IMR-90 (cell line): ENCODE measurements around the gene PLCB4. TPM values are rescaled to one million over a fixed set of nuclear protein-coding genes. Genes with fewer than 3 reads are reported as not detected.

Experiments
- ATAC-seq: fragments of 200-7000 bp; cut with Tn5 transposase; 2 replicates; pipeline ENCODE4 v1.9.1; 2020; ENCODE audit warnings: low read depth, mild to moderate bottlenecking, moderate library complexity
- BruUV-seq: library from RNA; stranded (reverse); fragments of 400-500 nt; replicated peaks from 2 replicates; lab custom pipeline; 2021; lab: Mats Ljungman, UMichigan
- CTCF ChIA-PET: fragments of 300-600 bp; formaldehyde crosslinking; extraction: SDS; loops from one replicate; lab custom pipeline; 2021; ENCODE audit warnings: antibody characterized with exemption; lab: Yijun Ruan, JAX
- POLR2A ChIA-PET: fragments of 300-600 bp; sonication (Branson Sonifier 250); formaldehyde crosslinking; loops from one replicate; lab custom pipeline; 2022; ENCODE audit warnings: antibody characterized with exemption; ENCODE audit not compliant: unreplicated experiment; lab: Charles Lee
- DNase-seq: peaks from one replicate; pipeline ENCODE4 v3.0.0; 2013
- H2AFZ ChIP-seq: replicated peaks from 2 replicates; pipeline ENCODE3; 2013; ENCODE audit warnings: low read length, mild to moderate bottlenecking; ENCODE audit not compliant: poor library complexity
- H2AK5ac ChIP-seq: 2 replicates; pipeline ENCODE4 v1.6.1; 2013; ENCODE audit warnings: low read depth, low read length, inconsistent platforms
- H2AK9ac ChIP-seq: replicated peaks from 2 replicates; pipeline ENCODE3; 2013; ENCODE audit warnings: mild to moderate bottlenecking, low read depth, low read length, moderate library complexity; ENCODE audit not compliant: poor library complexity
- H2BK120ac ChIP-seq: 2 replicates; pipeline ENCODE4 v1.6.1; 2013; ENCODE audit warnings: low read depth, low read length, inconsistent platforms
- H2BK15ac ChIP-seq: 3 replicates; pipeline ENCODE4 v1.6.1; 2013; ENCODE audit warnings: low read depth, low read length, inconsistent platforms
- H2BK20ac ChIP-seq: 2 replicates; pipeline ENCODE4 v1.6.1; 2013; ENCODE audit warnings: low read depth, mild to moderate bottlenecking, inconsistent platforms, low read length, moderate library complexity
- H2BK5ac ChIP-seq: 2 replicates; pipeline ENCODE4 v1.6.1; 2013; ENCODE audit warnings: mild to moderate bottlenecking, low read depth, low read length, inconsistent platforms; ENCODE audit not compliant: poor library complexity, severe bottlenecking
- H3K14ac ChIP-seq: replicated peaks from 2 replicates; pipeline ENCODE4 v1.6.1; 2013; ENCODE audit warnings: low read depth, low read length, inconsistent platforms
- H3K18ac ChIP-seq: 2 replicates; pipeline ENCODE4 v1.6.1; 2013; ENCODE audit warnings: low read depth, low read length, control low read depth
- H3K23ac ChIP-seq: 2 replicates; pipeline ENCODE4 v1.6.1; 2013; ENCODE audit warnings: low read depth, low read length, inconsistent platforms
- H3K27ac ChIP-seq: 2 replicates; pipeline ENCODE4 v1.5.1; 2013; ENCODE audit warnings: mild to moderate bottlenecking, control low read depth, low read length; ENCODE audit not compliant: insufficient read depth
- H3K27me3 ChIP-seq: 2 replicates; pipeline ENCODE4 v1.6.1; 2013; ENCODE audit warnings: low read length; ENCODE audit not compliant: control insufficient read depth, insufficient read depth
- H3K36me3 ChIP-seq: 2 replicates; pipeline ENCODE4 v1.6.1; 2013; ENCODE audit warnings: low read length, mixed read lengths; ENCODE audit not compliant: control insufficient read depth, insufficient read depth
- H3K4ac ChIP-seq: 2 replicates; pipeline ENCODE4 v1.6.1; 2013; ENCODE audit warnings: low read depth, low read length, inconsistent platforms
- H3K4me1 ChIP-seq: 2 replicates; pipeline ENCODE4 v1.6.1; 2013; ENCODE audit warnings: low read length, mixed read lengths; ENCODE audit not compliant: control insufficient read depth, insufficient read depth
- H3K4me2 ChIP-seq: 2 replicates; pipeline ENCODE4 v1.6.1; 2013; ENCODE audit warnings: low read depth, mild to moderate bottlenecking, control low read depth, low read length, moderate library complexity
- H3K4me3 ChIP-seq: 2 replicates; pipeline ENCODE4 v1.5.1; 2013; ENCODE audit warnings: low read depth, mild to moderate bottlenecking, control low read depth, low read length, moderate library complexity; ENCODE audit not compliant: insufficient read depth
- H3K56ac ChIP-seq: 2 replicates; pipeline ENCODE4 v1.6.1; 2013; ENCODE audit warnings: low read length, inconsistent platforms; ENCODE audit not compliant: insufficient read depth; ENCODE audit errors: extremely low read depth
- H3K79me1 ChIP-seq, 2 experiments: 2 replicates each; pipeline ENCODE4 v1.6.1; 2013; ENCODE audit warnings: low read length in 2 of 2, inconsistent platforms in 1 of 2, low read depth in 1 of 2
- H3K9ac ChIP-seq: 2 replicates; pipeline ENCODE4 v1.6.1; 2013; ENCODE audit warnings: low read depth, low read length, control low read depth
- H3K9me1 ChIP-seq: 2 replicates; pipeline ENCODE4 v1.6.1; 2013; ENCODE audit warnings: low read length, inconsistent platforms; ENCODE audit not compliant: insufficient read depth
- H3K9me3 ChIP-seq: 2 replicates; pipeline ENCODE4 v1.6.1; 2013; ENCODE audit warnings: low read length; ENCODE audit not compliant: control insufficient read depth, insufficient read depth
- H4K20me1 ChIP-seq: 2 replicates; pipeline ENCODE4 v1.6.1; 2013; ENCODE audit warnings: low read length, inconsistent platforms; ENCODE audit not compliant: insufficient read depth
- H4K5ac ChIP-seq: 2 replicates; pipeline ENCODE4 v1.6.1; 2013; ENCODE audit warnings: mild to moderate bottlenecking, low read depth, low read length, control low read depth
- H4K8ac ChIP-seq, 2 experiments: 2 replicates each; pipeline ENCODE4 v1.6.1; 2013; ENCODE audit warnings: low read depth in 2 of 2, low read length in 2 of 2, control low read depth in 1 of 2, inconsistent platforms in 1 of 2
- H4K91ac ChIP-seq: 2 replicates; pipeline ENCODE4 v1.6.1; 2013; ENCODE audit warnings: low read depth, low read length, inconsistent platforms; ENCODE audit not compliant: insufficient read depth
- USF2 ChIP-seq: fragments of 150-350 bp; IDR thresholded peaks from 2 replicates; pipeline ENCODE4 v1.6.1; 2017; ENCODE audit warnings: mild to moderate bottlenecking, antibody characterized with exemption, low read length, low read depth
- WGBS, 2 experiments: methylation state at CpG; one replicate each; pipeline versions ENCODE4 v1.1.5 to v1.1.7; 2013; ENCODE audit warnings: missing lambda C conversion rate in 2 of 2; ENCODE audit not compliant: insufficient read length in 1 of 2; ENCODE audit errors: extremely low coverage in 2 of 2; 5-methylcytosine and 5-hydroxymethylcytosine counted together
- dilution Hi-C: fragments of 300-500 bp; cut with HindIII; formaldehyde crosslinking; loops from one replicate; pipeline ENCODE4 v1.14.3; 2018; ENCODE audit warnings: low sequenced_read_pairs; ENCODE audit not compliant: unreplicated experiment
- in situ Hi-C: fragments of 300-500 bp; cut with MboI; formaldehyde crosslinking; loops from 3 replicates; pipeline ENCODE4 v1.14.3; 2019; ENCODE audit warnings: low sequenced_read_pairs, inconsistent platforms, mixed read lengths
- intact Hi-C: fragments of 100-400 bp; cut with micrococcal nuclease; formaldehyde crosslinking; loops from 2 replicates; pipeline ENCODE4 v1.10.0; 2022
- polyA plus RNA-seq, 3 experiments: library from polyadenylated mRNA; depleted of rRNA; stranded (reverse); fragments of >200 nt; gene quantifications; 2 replicates each; pipeline ENCODE4 v1.2.3, GENCODE V29; 2012; ENCODE audit warnings: low replicate concordance in 1 of 3
- total RNA-seq: library from RNA; depleted of rRNA; stranded (reverse); fragments of >200 nt; gene quantifications from 2 replicates; pipeline ENCODE4 v1.2.3, GENCODE V29; 2012

The PLCB4 gene
- total and polyA plus RNA-seq, 2 of the 4 experiments (the other 2 are of a cell fraction), result 12.5 to 24.0 TPM

GRCh38 chr20:9424551-9424950 lies 355.7 kb downstream of the PLCB4 start:
- Histone ChIP-seq H2BK5ac (no peak overlapping the region), H3K79me1 (no peaks in the 10 kb centered on the region; a peak in 1 of 4 replicates), H3K4ac (no peak overlapping the region), H3K23ac (no peak overlapping the region), H3K36me3 (peaks cover 18% of the 10 kb centered on the region), H3K9me1 (no peaks in the 10 kb centered on the region), H2AK9ac (no peak overlapping the region), H4K20me1 (no peaks in the 10 kb centered on the region), H2BK15ac (no peak overlapping the region), H3K27me3 (no peaks in the 10 kb centered on the region), H3K27ac (no peak overlapping the region), H3K9me3 (no peaks in the 10 kb centered on the region), H2BK120ac (no peak overlapping the region), H3K14ac (no peak overlapping the region), H4K8ac (no peak overlapping the region), H3K4me3 (no peak overlapping the region), H2BK20ac (no peak overlapping the region), H4K91ac (no peak overlapping the region), H3K56ac (no peak overlapping the region), H3K18ac (no peak overlapping the region), H2AK5ac (no peak overlapping the region), H3K4me1 (no peaks in the 10 kb centered on the region; the same call in 1 of the 2 replicates), H3K9ac (no peak overlapping the region), H3K4me2 (no peak overlapping the region), H2AFZ (no peak overlapping the region), H4K5ac (no peak overlapping the region)
- CTCF ChIA-PET, result no interaction called here
- no CpG with 5 or more reads among the region's 3 CpGs for WGBS, 2 experiments
- intact Hi-C loops (no loop called here), in situ Hi-C loops (loop anchor here (25.0 kb wide), 1 partner anchor 488 kb away; no protein-coding TSS in a partner anchor), dilution Hi-C loops (no loop called here)
- BruUV-seq, result no TSS peak
- DNase-seq, result no peak
- no peak for TF ChIP-seq USF2
- POLR2A ChIA-PET, result no interaction called here
- no peak for ATAC-seq
